HG02885 (cell line): ENCODE measurements around the gene NSG2.
"Not testable (repeated sequence)": the region's sequence is repeated elsewhere in the genome, so short reads cannot be mapped to it uniquely, and the experiment has no call there.

Experiments used
- ATAC-seq: cut with Tn5 transposase; IDR thresholded peaks from one replicate; pipeline ENCODE4 v1.9.1; 2021; ENCODE audit warnings: mild to moderate bottlenecking; ENCODE audit not compliant: unreplicated experiment, poor library complexity

NSG2 gene

DNA sequence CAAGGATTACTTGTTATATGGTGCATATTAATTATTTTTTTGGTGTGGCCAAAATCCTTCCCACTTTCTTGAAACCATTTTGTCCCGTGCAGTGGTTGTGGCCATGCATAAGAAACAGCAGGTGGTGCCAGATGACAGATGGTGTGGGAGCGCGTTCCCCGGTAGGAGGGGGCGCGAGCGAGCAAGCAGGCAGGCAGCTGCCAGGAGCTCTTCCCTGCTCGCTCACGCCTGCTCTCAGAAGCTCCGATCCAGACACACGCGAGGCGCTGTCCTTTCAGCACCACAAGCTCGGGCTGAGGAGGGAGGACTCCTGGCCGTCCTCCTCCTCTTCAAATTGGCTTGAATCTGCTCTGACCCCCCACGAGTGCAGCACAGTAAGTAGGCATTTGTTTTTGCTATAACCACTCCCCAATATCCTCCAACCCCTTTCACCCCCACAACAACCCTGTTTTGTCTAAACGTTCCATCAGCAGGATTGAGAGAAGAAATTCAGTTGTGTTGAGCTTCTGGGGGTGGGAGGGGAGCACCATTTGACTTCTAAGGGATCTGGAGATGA is at the start of gene NSG2:
NSG2 (plus strand) TSS at position 237 of the 556 bp plus-strand sequence. CDS start 1,050 bp downstream, outside the sequence.
- ATAC-seq = peak; percentile 79

GRCh38 chr5:173997331-173997730 is 48.2 kb upstream of the NSG2 start:
- ATAC-seq = no peak

DNA sequence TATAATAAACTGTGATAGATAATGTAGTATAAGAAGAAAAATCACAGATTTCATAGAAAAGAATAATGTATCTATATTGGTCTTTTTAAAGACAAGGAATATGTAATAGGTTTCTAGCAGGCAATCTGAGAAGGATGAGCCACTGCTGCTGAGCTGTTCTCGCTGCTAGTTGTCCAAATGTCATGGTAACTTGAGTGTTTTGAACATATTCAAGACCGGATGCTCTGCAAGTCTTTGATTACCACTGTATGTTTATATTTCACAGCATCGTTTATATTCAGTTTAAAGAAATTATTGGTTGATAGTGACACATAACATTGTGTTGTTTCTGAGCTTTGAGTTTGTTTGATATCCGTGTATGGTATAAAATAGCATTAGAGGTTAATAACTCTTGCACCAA is 47.0 kb upstream of the NSG2 start:
- no peak for ATAC-seq

- no peak for ATAC-seq
These were observed 45.4 kb upstream of the NSG2 start for GRCh38 chr5:174000076-174000475.

GRCh38 chr5:174003795-174004194 is 41.7 kb upstream of the NSG2 start:
- ATAC-seq = no peak

DNA sequence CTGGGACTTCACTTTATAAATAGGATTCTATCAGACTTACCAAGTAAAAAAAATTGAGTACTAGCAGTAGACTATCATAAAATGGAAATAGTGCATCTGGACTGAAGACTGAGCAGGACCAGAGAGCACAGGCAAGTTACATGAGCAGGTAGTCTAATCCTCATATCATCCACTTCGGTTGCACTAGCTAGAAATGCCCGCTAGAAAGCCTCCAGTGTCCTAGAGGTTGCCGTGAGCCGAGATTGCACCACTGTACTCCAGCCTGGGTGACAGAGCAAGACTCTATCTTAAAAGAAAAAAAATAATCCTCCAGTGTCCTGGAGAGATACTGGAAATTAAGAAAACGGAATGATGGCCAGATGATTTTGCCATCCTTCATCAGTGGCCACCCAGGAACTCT is 36.6 kb upstream of the NSG2 start:
- no peak for ATAC-seq

GRCh38 chr5:174010365-174010764 is 35.1 kb upstream of the NSG2 start:
- ATAC-seq = no peak

GRCh38 chr5:174011441-174011840 is 34.1 kb upstream of the NSG2 start:
- ATAC-seq = no peak

DNA sequence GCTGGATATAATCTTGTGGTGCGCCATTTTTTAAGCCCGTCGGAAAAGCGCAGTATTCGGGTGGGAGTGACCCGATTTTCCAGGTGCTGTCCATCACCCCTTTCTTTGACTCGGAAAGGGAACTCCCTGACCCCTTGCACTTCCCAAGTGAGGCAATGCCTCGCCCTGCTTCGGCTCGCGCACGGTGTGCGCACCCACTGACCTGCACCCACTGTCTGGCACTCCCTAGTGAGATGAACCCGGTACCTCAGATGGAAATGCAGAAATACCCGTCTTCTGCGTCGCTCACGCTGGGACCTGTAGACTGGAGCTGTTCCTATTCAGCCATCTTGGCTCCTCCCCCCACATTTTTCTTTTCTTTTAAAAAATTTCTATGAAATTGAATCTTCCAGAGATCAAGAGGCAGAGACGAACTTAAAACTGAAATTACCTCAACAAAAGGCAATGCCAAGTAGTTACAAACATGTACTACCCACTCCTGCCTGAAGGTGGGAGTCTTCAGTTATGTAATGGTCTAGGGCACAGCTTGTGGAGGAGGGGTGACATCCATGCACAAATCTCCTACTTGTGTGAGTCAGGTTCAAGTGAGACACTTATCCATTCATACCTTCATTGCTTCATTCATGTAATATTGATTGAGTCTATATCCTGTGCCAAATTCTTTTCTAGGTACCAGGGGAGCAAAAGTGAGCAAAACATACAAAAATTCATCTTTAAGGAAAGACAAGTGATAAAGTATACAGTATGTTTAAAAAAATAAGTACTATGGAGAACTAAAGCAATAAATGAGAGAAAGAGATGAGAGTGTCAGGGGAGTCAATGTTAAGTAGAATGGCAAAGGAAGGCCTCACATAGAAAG is 25.2 kb upstream of the NSG2 start:
- ATAC-seq = not testable (repeated sequence)

DNA sequence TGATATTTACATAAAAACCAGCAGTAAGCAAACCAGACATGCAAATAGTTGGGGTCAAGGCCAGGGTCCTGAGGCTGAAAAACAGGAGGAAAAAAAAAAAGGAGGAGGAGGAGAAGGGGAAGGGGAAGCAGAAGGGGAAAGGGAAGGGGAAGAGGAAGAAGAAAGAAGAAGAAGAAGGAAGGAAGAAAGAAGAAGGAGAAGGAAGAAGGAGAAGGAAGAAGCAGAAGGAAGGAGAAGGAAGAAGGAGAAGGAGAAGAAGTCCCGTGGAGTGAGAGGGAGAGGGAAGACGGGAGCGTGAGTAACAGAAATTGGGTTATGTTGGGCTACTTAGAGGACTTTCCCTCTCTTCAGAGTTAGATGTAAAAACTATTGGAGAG is 24.6 kb upstream of the NSG2 start:
- no peak for ATAC-seq

GRCh38 chr5:174022384-174023095 is 23.0 kb upstream of the NSG2 start:
- ATAC-seq = no peak

DNA sequence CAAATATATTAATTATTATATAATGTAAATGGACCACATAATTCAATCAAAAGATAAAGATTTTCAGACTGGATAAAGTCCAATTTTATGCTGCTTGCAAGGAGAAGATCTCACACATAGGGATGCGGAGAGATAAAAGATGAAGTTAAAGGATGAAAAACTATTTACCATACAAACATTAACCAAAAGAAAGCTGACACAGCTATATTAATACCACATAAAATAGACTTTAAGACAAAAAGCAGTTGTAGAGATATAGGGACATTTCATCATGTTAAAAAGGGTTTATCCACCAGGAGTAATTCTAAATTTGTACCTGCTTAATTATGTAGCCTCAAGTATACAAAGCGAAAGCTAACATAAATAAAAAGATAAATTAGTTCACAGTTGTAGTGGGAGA is 15.2 kb upstream of the NSG2 start:
- ATAC-seq = no peak

DNA sequence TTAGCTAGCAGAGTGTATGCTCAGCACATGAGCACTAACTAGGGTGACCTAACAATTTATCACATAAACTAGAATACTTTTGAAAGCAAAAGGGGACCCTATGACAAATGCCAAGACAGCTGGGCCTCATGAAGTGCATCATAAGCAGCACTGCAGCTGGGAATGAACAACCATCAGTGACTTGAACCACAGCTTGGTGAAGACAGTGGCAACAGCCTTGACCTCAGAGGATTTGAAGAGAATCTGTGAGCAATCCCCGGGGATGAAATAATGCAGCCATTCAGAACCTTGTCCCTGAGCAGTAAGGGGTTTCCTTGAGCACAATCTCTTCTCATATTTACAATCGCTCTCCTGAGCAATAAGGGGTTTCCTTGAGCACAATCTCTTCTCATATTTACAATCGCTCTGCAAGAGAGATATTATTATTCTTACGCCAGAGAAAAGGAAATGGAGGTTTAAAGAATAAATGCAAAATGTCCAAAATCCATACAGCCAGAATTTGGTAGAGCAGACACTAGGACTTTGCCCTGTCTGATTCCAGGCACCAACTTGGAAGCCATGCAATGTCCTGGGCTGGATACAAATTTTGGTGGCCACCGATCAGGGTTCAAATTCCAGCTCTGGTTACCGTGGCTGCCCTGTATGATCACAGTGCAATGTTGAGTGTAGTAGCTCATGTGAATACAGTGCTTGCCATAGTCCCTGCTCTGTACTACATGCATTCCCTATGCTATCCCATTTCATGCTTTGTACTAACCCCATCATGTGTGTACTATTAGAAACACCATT is 846 bp upstream of the NSG2 start:
- ATAC-seq = no peak

DNA sequence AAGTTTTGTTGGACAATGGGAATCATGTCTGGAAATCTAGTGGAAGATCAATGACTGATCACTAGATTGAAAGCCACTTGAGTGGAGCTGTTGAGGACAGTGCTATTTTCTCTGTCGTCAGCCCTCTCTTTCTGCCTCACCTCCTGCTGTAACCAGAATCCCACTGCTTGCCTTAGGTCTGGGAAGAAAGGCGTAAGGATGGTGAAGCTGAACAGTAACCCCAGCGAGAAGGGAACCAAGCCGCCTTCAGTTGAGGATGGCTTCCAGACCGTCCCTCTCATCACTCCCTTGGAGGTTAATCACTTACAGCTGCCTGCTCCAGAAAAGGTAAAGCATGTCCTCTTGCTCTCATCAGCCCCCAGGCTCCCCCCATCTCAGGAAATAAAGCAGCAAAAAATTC is 1.1 kb downstream of the NSG2 start:
- ATAC-seq = no peak

DNA sequence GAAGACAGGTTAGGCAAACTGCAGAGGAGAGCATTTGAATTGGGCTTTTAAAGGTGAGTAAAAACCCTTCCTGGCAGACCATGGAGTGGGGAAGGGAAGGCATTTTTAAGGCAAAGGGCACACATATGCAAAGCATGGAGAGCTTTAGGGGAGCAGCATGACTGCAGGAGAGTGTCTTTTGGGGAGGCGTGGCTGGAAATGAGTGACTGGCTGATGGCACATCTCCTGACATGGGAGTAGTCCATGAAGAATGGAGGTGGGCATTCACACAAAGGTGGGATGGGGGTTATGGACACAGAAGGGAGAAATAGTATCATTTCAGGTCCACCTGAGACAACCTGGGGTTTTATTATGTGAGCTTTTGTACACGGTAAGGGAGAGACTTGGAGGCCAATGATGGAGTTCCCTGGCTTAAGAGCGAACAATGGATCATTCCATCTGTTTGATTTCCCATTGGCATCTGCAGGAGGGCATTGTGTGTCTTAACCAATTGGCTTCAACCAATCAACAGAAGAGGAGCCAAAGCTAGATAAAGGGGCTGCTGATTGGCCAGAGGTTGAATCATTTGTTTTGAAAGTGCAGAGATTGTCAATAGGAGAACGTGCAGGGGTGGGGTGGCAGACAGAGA is 2.1 kb downstream of the NSG2 start:
- ATAC-seq = no peak

DNA sequence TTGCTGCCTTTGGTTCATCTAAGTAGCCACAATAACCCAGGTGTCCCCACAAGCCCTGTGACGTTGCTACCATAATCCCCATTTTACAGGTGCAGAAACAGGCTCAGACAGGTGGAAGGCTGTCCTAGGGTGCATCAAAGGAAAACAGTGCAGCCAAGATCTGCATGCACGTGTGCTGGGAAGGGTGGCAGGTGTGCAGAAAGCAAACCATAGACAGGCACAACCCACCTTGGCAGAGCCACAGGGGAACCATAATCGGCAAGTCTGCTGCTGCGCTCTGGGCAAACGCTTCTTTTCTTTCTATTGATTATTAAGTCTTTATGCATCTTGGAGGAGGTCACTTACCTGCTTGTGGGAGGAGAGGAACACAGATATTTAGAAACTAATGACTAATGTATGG is 7.1 kb downstream of the NSG2 start:
- no peak for ATAC-seq

GRCh38 chr5:174053905-174054304 is 8.4 kb downstream of the NSG2 start:
- no peak for ATAC-seq

- no peak for ATAC-seq
These were observed 10.8 kb downstream of the NSG2 start for GRCh38 chr5:174056064-174056847.

DNA sequence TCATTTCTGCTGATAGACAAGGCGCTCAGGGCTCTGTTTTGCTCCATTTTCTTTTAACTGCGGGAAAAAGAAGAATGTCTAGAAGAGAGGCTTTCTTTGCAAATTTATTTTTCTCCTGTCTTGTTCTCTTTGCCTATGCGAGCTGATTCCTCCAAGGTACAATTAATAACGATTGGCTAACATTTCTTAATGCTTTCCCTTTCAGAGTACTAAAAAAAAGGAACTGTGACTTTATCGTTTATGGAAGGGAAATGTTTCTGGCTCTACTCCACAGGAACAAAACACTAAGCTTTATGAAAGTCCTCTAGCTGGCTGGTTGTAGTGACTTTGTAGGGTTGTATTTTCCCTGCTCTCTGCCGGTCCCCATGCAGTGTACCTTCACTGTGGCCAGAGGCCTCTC is 11.7 kb downstream of the NSG2 start:
- ATAC-seq = no peak
